Thyroid gland (tissue), 4 donors: Measurements from ENCODE around the gene CENPA.
A peak's percentile ranks its signal among the peaks of the same experiment; 100 is the strongest.

Experiments
- CTCF ChIP-seq, 6 experiments: fragments of 200-600 bp in 3 of 6; fragments of 450-650 bp in 3 of 6; sonication (generic) in 3 of 6; IDR thresholded peaks; one replicate each; pipeline ENCODE4 v1.5.1; 2016 to 2019; ENCODE audit warnings: antibody characterized with exemption in 6 of 6, mild to moderate bottlenecking in 2 of 6, inconsistent platforms in 1 of 6, moderate library complexity in 1 of 6
- POLR2A ChIP-seq, 2 donors: fragments of 450-650 bp; IDR thresholded peaks; one replicate each; pipeline ENCODE4 v1.6.1; 2017; ENCODE audit warnings: antibody characterized with exemption in 2 of 2, mild to moderate bottlenecking in 2 of 2, moderate library complexity in 1 of 2

- TF ChIP-seq POLR2A (IDR thresholded peaks at IDR 0.05) (peak in 1 of 2 donors; percentile 61), CTCF (IDR thresholded peaks at IDR 0.05) (peak in 1 of 6 experiments; percentile 29)
Measured at GRCh38 chr2:26763019-26763418, 22.8 kb upstream of the CENPA start.
